ENCODE measurements around the gene GIMAP4. TPM values are rescaled to one million over a fixed set of nuclear protein-coding genes. Genes with fewer than 3 reads are reported as not detected.
A peak's percentile ranks its signal among the peaks of the same experiment; 100 is the strongest.
"Not testable (repeated sequence)": the region's sequence is repeated elsewhere in the genome, so short reads cannot be mapped to it uniquely, and the experiment has no call there.

GIMAP4 gene
- total RNA-seq, 2 experiments from 2014 or later = 109 to 135 TPM

DNA sequence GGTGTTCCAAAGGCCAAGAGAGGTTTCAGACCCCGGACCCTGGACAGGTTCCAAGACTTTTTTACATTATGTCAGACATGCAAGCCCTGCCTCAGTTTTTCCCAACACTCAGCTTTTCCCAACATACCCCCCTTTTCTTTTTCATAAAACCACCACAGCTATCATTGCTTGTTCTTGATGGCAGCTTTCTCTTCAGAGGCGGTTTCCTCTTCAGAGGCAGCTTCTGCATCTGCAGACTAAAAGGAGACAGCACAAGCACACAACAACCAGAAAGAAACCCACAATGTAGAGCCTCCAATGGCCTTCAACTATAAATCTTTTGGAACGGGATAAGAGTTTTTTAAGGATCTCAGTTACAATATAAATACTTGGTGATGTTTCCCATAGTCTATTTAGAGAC is 45.7 kb downstream of the GIMAP4 start:
- no peak for ATAC-seq
- CTCF ChIA-PET = interaction anchor here (1.2 kb wide), 1 partner anchor 57 kb away, joined by 3 read pairs; no protein-coding TSS in a partner anchor
- Mint-ChIP-seq H3K27me3 (no peaks in the 10 kb centered on the region), H3K36me3 (ENCODE audit: low read depth) (peaks cover 20% of the 10 kb centered on the region), H3K4me3 (no peak overlapping the region), H3K4me1 (peaks cover 64% of the 10 kb centered on the region), H3K27ac (peak overlapping the region; percentile 73), H3K9me3 (ENCODE audit: low read depth) (peaks cover 16% of the 10 kb centered on the region)
- intact Hi-C loops (cut with DNase I, micrococcal nuclease) = no loop called here
- DNase-seq = no peak
- POLR2A ChIA-PET = no interaction called here

DNA sequence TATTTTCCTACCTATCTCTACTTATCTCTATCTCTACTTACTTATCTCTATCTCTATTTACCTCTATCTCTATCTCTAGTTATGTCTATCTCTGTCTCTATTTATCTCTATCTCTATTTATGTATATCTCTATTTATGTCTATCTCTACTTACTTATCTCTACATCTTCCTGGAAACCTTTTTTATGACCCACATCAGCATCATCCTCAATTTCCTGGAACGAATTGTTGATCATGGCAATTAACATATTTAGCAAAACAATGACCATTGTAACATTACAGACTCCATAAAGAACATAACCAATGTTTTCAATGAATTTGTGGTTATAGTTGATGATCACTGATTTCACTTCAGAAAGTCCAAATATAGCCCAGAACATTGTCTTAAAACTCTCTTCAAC is 46.7 kb downstream of the GIMAP4 start:
- H3K27ac Mint-ChIP-seq = peak overlapping the region; percentile 83
- H3K4me1 Mint-ChIP-seq = peaks cover 56% of the 10 kb centered on the region
- DNase-seq (no peak), ATAC-seq (no peak)
- peaks cover 25% of the 10 kb centered on the region for H3K36me3 Mint-ChIP-seq (ENCODE audit: low read depth)
- intact Hi-C loops (cut with DNase I, micrococcal nuclease) = no loop called here
- H3K4me3 Mint-ChIP-seq = no peak overlapping the region
- POLR2A ChIA-PET = no interaction called here
- CTCF ChIA-PET = interaction anchor here (0.6 kb wide), 1 partner anchor 20 kb away, joined by 4 read pairs; no protein-coding TSS in a partner anchor
- H3K27me3 Mint-ChIP-seq = no peaks in the 10 kb centered on the region
- H3K9me3 Mint-ChIP-seq (ENCODE audit: low read depth) = peaks cover 19% of the 10 kb centered on the region

DNA sequence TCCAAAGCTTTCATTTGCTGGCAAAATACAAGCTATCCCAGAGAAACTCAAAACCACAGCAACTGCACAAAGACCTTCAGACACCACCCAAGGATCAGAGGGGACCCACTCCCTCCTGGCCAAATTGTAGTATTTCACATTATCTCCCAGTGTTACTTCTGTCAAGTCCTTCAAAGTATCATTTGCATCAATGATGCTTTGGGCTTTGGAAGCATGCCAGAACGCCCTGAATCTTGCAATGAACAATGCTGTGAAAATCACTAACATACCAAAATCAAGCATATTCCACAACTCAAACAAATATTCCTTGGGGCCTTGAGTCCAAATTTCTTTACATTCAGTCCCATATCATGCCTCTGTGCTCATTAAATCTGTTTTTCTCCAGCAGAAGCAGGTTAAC is 47.2 kb downstream of the GIMAP4 start:
- ATAC-seq; H3K27me3 Mint-ChIP-seq; H3K4me3 Mint-ChIP-seq; intact Hi-C loops (cut with DNase I, micrococcal nuclease); POLR2A ChIA-PET: not testable (repeated sequence)
- DNase-seq = peak; percentile 45
- H3K9me3 Mint-ChIP-seq (ENCODE audit: low read depth) = peaks cover 19% of the 10 kb centered on the region
- CTCF ChIA-PET = interaction anchor here (0.6 to 1.2 kb wide), 4 partner anchors 21 to 165 kb away, joined by 3 to 6 read pairs (median 4); no protein-coding TSS in a partner anchor
- H3K36me3 Mint-ChIP-seq (ENCODE audit: low read depth) = peaks cover 25% of the 10 kb centered on the region
- peak overlapping the region; percentile 83 for H3K27ac Mint-ChIP-seq
- H3K4me1 Mint-ChIP-seq = peaks cover 56% of the 10 kb centered on the region

DNA sequence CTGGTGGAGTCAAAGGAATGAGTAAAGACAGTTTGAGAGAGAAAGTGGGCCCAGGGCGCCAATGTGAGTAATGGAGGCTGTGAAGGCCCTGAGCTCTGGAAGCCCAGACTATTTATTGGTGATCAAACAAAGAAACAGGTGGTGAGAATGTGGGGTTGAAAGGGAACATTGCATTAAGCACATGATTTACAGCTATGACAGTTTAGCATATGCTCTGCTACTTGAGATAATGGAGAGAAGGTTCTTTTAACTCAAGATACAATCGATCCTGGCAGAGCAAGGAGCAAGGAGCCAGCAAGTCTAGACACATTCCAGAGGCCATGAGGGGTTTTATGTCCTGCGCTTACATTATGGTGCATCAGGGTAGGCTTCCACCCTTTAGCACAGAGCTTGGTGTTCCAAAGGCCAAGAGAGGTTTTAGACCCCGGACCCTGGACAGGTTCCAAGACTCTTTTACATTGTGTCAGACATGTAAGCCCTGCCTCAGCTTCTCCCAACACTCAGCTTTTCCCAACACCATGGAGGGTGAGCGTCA is 48.1 kb downstream of the GIMAP4 start:
- peaks cover 22% of the 10 kb centered on the region for H3K36me3 Mint-ChIP-seq (ENCODE audit: low read depth)
- intact Hi-C loops (cut with DNase I, micrococcal nuclease) = not testable (repeated sequence)

DNA sequence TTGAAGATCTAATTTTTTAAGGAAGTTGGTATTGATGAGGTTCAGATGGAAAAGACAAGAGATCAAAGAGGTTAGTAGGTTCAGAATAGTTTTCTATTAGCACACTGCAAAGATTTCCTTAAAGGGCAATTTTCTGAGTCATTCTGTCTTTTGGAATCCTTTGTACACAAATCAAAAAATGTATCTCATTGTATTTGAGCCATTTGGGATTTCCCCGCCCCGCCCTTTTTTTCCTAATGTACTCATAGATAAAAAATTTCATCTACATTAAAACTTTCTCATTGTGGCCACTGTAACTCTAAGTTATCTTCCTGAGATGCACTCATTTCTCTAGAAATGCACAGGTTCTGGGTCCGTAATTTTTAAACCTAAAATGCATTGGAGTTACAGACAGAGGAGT is 52.9 kb downstream of the GIMAP4 start:
- intact Hi-C loops (cut with DNase I, micrococcal nuclease) = loop anchor here (2.0 to 5.0 kb wide), 7 partner anchors 42 to 171 kb away; partner anchors contain the start of genes GIMAP1 (in 1 of the 2), GIMAP2 (in 1 of the 2) and GIMAP5 (in 1 of the 2)
- H3K9me3 Mint-ChIP-seq (ENCODE audit: low read depth) = peaks cover 13% of the 10 kb centered on the region
- H3K4me3 Mint-ChIP-seq = no peak overlapping the region
- H3K27me3 Mint-ChIP-seq = no peaks in the 10 kb centered on the region
- peaks cover 51% of the 10 kb centered on the region for H3K4me1 Mint-ChIP-seq
- ChIA-PET POLR2A (interaction anchor here (1.9 kb wide), 1 partner anchor 135 kb away, joined by 5 read pairs; no protein-coding TSS in a partner anchor), CTCF (interaction anchor here (0.6 to 1.2 kb wide), 3 partner anchors 41 to 62 kb away, joined by 3 read pairs; no protein-coding TSS in a partner anchor)
- no peak for DNase-seq
- peaks cover 20% of the 10 kb centered on the region for H3K36me3 Mint-ChIP-seq (ENCODE audit: low read depth)
- no peak for ATAC-seq
- H3K27ac Mint-ChIP-seq = peak overlapping the region; percentile 79

More for the DNA sequence above, 48.1 kb downstream of the GIMAP4 start:
- Mint-ChIP-seq H3K4me1 (peaks cover 55% of the 10 kb centered on the region), H3K27ac (peak overlapping the region; percentile 83), H3K9me3 (ENCODE audit: low read depth) (peaks cover 19% of the 10 kb centered on the region)
- not testable (repeated sequence) for H3K27me3 Mint-ChIP-seq, DNase-seq, H3K4me3 Mint-ChIP-seq
- POLR2A ChIA-PET = interaction anchor here (0.6 kb wide), 1 partner anchor 51 kb away, joined by 3 read pairs; no protein-coding TSS in a partner anchor
- ATAC-seq = peak; percentile 6
- CTCF ChIA-PET = interaction anchor here (0.8 to 1.2 kb wide), 3 partner anchors 52 to 166 kb away, joined by 3 to 6 read pairs (median 5); no protein-coding TSS in a partner anchor

DNA sequence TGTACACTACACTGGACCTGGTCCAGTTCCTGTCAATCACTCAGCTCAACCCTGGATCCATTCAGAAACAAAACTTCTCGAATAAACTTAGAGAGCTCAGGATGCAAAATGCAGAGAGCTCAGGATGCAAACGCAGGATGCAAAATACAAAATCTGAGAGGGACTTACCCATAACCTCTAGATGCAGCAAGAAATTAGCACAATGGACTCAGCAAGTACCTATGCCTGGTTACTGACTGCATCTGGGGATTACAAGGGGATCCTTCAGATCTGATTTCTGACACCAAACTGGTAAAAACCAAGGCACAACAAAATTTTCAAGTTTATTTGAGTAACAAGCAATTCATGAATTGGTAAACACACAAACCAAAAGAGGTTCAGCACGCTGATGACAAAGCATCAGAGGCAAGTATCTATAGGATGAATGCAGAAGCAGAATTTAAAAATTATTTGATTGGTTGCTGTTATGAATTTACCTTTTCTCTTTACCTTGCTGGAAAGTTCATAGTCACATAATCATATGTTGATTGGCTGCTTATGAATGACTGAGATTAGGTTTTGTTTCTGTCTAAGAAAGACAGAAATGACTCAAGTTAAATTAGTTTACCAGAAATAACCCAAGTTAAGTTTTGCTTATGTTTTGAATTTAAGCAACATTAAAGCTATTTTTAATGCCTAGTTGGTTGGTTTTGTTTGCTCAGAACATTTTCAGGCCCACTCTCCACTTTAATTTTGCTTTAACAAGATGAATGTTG is 53.6 kb downstream of the GIMAP4 start:
- ChIA-PET POLR2A (interaction anchor here (0.6 to 1.9 kb wide), 3 partner anchors 9 to 172 kb away, joined by 3 to 5 read pairs (median 4); no protein-coding TSS in a partner anchor), CTCF (interaction anchor here (0.6 to 2.1 kb wide), 11 partner anchors 11 to 1359 kb away, joined by 3 to 9 read pairs (median 3); partner anchors contain the start of genes GIMAP1, GIMAP6 and ZNF783)
- ATAC-seq (peak; percentile 75), DNase-seq (no peak)
- H3K27ac Mint-ChIP-seq = peak overlapping the region; percentile 79
- peaks cover 26% of the 10 kb centered on the region for H3K36me3 Mint-ChIP-seq (ENCODE audit: low read depth)
- peaks cover 53% of the 10 kb centered on the region for H3K4me1 Mint-ChIP-seq
- H3K27me3 Mint-ChIP-seq = no peaks in the 10 kb centered on the region
- intact Hi-C loops (cut with DNase I, micrococcal nuclease) = loop anchor here (1.0 to 5.0 kb wide), 8 partner anchors 42 to 172 kb away; partner anchors contain the start of genes GIMAP1 (in 1 of the 2), GIMAP2 (in 1 of the 2) and GIMAP5 (in 1 of the 2)
- H3K4me3 Mint-ChIP-seq = no peak overlapping the region
- peaks cover 17% of the 10 kb centered on the region for H3K9me3 Mint-ChIP-seq (ENCODE audit: low read depth)

DNA sequence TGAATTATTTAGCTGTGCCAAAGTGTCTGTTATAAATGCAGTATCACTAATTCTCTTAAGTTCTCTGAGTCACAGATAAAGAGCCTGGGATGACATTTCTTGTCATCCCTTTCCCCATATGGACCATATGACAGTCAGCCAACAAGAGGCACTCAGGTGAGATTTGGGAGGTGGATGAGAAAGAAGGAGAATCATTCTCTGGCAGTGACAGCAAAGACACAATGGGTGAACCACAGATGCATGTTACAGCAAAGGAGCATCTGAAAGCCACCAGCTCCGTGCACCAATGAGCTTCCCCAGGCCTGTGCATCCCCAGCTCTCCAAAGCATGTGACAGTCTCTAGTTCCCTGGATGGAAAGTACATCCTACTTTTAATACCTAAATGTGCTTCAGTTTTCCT is 54.2 kb downstream of the GIMAP4 start:
- ATAC-seq = peak; percentile 76
- ChIA-PET POLR2A (interaction anchor here (1.2 to 1.9 kb wide), 2 partner anchors 134 to 173 kb away, joined by 4 to 5 read pairs; no protein-coding TSS in a partner anchor), CTCF (interaction anchor here (0.7 to 2.1 kb wide), 9 partner anchors 10 to 1360 kb away, joined by 3 to 9 read pairs (median 4); partner anchors contain the start of genes GIMAP1, GIMAP6, GIMAP7 and ZNF783)
- Mint-ChIP-seq H3K9me3 (ENCODE audit: low read depth) (peaks cover 17% of the 10 kb centered on the region), H3K4me3 (no peak overlapping the region), H3K27ac (peak overlapping the region; percentile 79), H3K36me3 (ENCODE audit: low read depth) (peaks cover 32% of the 10 kb centered on the region), H3K27me3 (no peaks in the 10 kb centered on the region), H3K4me1 (peaks cover 56% of the 10 kb centered on the region)
- peak; percentile 38 for DNase-seq
- intact Hi-C loops (cut with DNase I, micrococcal nuclease) = loop anchor here (1.0 to 5.0 kb wide), 8 partner anchors 41 to 173 kb away; partner anchors contain the start of genes GIMAP1 (in 1 of the 2), GIMAP2 (in 1 of the 2) and GIMAP5 (in 1 of the 2)

Other genes with a start within 250 kb of the GIMAP4 start
- gene LRRC61, start 244.0 kb upstream of the GIMAP4 start, total RNA-seq = 10 to 100 TPM; 13.0 to 17.4 TPM
- gene ACTR3C, start 243.8 kb upstream of the GIMAP4 start, total RNA-seq = 1 to 10 TPM; 3.2 to 4.7 TPM
- gene RARRES2, start 225.8 kb upstream of the GIMAP4 start, total RNA-seq = not detected
- gene REPIN1, start 198.6 kb upstream of the GIMAP4 start, total RNA-seq = 10 to 100 TPM; 48.2 to 55.6 TPM
- gene ZNF775, start 188.1 kb upstream of the GIMAP4 start, total RNA-seq = 1 to 10 TPM; 3.9 to 5.1 TPM
- gene GIMAP8, start 116.8 kb upstream of the GIMAP4 start, total RNA-seq = 1 to 10 TPM; 7.7 to 9.6 TPM
- gene GIMAP7, start 52.5 kb upstream of the GIMAP4 start, total RNA-seq = 10 to 100 TPM; 34.5 to 36.9 TPM
- gene GIMAP6, start 65.0 kb downstream of the GIMAP4 start, total RNA-seq = 10 to 100 TPM; 21.6 to 25.4 TPM
- 10 to 100 TPM; 30.0 to 40.1 TPM for gene GIMAP2, start 118.3 kb downstream of the GIMAP4 start, total RNA-seq
- gene GIMAP1, start 149.2 kb downstream of the GIMAP4 start, total RNA-seq = 1 to 10 TPM; 3.5 to 5.5 TPM
- 10 to 100 TPM; 47.6 to 53.3 TPM for gene GIMAP5, start 170.0 kb downstream of the GIMAP4 start, total RNA-seq
- not detected for gene TMEM176B, start 233.0 kb downstream of the GIMAP4 start, total RNA-seq
- gene TMEM176A, start 233.4 kb downstream of the GIMAP4 start, total RNA-seq = not detected